GM18861 (cell line): Measurements from ENCODE around the gene CYB5R3.
"Not testable (repeated sequence)": the region's sequence is repeated elsewhere in the genome, so short reads cannot be mapped to it uniquely, and the experiment has no call there.

Experiments used
- ATAC-seq: cut with Tn5 transposase; IDR thresholded peaks from one replicate; pipeline ENCODE4 v1.9.1; 2021; ENCODE audit not compliant: unreplicated experiment

The CYB5R3 gene

DNA sequence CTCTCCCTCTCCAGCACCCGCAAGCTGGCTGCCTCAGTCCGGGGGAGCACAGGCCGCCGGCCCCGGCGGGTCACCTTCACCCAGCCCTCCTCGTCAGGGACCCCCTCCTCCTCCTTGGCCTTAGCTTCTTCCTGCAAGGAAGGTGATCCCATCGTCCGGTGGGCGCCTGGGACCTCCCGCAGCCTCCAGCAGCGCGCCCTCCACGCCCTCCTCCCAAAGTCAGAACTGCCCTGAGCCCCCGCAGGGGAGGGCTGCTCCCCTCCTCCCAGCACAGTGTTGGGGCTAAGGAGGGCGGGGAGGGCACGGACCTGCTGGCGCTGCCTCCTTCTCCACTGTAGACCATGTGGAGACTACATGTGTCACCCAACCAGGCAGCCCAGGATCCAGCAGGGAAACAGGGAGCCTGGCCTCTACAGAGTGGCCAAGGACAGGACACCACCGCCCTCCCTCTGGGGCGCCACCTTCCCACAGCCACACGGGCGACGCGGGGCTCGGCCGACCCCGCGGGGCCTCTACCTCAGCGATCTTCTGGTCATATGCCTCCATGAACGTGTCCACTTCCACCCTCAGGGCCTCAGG lies 73.1 kb downstream of the CYB5R3 start:
- ATAC-seq: not testable (repeated sequence)

DNA sequence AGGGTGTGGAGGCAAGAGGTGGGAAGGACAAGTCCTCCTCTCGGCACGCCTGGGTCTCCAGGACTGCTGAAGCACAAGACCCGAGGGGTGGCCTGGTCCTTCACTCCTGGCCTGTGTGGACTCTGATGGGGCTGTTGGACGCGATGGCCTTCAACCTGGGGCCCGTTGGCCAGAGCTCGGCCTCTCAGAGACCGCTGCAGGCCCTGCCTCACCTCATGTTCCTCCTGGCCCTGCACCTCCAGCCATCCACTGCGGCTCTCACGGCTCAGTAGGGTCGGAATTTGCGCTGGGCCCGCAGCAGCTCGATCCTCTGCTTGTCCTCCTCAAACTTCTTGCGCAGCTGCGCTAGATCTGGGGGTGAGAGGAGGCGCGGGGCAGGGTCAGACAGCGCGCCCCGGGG lies 74.7 kb downstream of the CYB5R3 start:
- ATAC-seq: not testable (repeated sequence)

DNA sequence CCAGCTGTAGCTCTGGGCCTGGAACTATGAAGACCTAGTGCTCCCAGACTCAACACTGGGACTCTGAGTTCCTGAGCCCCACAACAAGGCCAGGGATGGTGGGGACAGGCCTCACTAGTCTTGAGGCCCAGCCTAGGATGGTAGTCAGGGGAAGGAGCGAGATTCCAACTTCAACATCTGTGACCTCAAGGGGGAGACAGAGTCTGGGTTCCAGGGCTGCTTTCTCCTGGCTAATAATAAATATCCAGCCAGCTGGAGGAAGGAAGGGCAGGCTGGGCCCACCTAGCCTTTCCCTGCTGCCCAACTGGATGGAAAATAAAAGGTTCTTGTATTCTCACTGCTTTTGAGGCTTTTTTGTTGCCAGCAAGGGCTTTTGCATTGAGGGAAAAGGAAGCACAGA lies 75.1 kb downstream of the CYB5R3 start:
- not testable (repeated sequence) for ATAC-seq

DNA sequence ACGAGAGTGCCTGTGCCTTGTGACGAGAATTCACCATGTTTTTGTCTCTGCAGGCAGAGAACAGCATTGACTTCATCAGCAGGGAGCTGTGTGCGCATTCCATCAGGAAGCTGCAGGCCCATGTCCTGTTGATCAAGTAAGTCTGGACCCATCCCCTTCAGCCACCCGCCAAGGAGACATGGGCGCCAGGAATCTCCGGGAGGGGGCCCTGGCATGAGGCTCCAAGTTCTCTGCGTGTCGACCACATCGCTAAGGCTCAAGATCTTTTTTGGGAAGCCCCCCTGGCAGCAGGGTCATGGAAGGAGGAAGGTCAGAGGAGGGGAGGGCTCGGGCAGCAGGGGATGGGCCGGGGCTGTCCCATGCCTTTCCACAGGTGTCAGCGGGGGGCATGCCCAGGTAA lies 78.1 kb downstream of the CYB5R3 start:
- ATAC-seq: not testable (repeated sequence)

DNA sequence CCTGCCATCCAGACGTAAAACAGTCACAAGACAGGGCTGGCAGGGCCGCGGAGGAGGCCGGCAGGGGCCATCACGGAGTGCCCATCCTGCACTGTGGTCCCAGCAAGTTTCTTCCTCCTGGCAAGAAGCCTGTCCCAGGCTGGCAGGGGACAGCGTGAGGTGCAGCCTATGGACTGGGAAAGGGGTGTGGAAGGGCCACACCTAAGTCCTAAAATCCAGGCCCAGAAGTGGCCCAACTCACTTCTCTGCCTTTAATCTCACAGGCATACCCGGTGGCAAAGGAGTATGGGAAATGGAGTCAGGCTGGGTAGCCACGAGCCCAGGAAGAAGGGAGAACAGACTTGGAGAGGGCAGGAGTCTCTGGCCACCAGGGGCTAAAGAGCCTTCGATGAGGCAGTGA lies 78.6 kb downstream of the CYB5R3 start:
- not testable (repeated sequence) for ATAC-seq

DNA sequence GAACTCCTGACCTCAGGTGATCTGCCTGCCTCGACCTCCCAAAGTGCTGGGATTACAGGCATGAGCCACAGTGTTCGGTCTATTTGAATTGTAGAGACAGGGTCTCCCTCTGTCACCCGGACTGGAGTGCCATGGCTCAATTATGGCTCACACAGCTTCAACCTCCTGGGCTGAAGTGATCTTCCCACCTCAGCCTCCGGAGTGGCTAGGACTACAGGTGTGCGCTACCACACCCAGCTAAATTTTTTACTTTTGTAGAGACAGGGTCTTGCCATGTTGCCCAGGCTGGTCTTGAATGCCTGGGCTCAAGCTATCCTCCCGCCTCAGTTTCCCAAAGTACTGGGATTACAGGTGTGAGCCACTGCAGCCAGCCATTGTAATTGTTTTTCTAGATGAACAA lies 81.2 kb downstream of the CYB5R3 start:
- ATAC-seq: not testable (repeated sequence)
